Neural progenitor cell (in vitro differentiated cells): ENCODE results near the gene BCAS3.

Experiments
- CTCF ChIP-seq: fragments of 200-600 bp; sonication (generic); IDR thresholded peaks from 2 replicates; pipeline ENCODE4 v1.5.1; 2017; ENCODE audit warnings: antibody characterized with exemption, mild to moderate bottlenecking
- EZH2phosphoT487 ChIP-seq: fragments of 200-600 bp; sonication (generic); IDR thresholded peaks from 2 replicates; pipeline ENCODE4 v1.6.1; 2017; ENCODE audit warnings: antibody characterized with exemption

GRCh38 chr17:61390479-61390791 lies 712.8 kb downstream of the BCAS3 start:
- TF ChIP-seq CTCF (no peak), EZH2phosphoT487 (no peak)
